LNCAP (cell line): ENCODE measurements around the gene HP1BP3.

Experiments used
- CTCF ChIP-seq: fragments of 450-650 bp; IDR thresholded peaks from 2 replicates; pipeline ENCODE4 v1.5.1; 2017; ENCODE audit warnings: mild to moderate bottlenecking

The HP1BP3 gene

GRCh38 chr1:20787029-20787839 is at the start of gene HP1BP3:
HP1BP3 (minus strand) TSS chr1:20787307; CDS start chr1:20780440, 6,867 bp downstream.
- TF ChIP-seq CTCF = no peak

- TF ChIP-seq CTCF = no peak
These were observed 49.1 kb upstream of the HP1BP3 start for GRCh38 chr1:20836230-20836629.

GRCh38 chr1:20834780-20835179 is 47.7 kb upstream of the HP1BP3 start:
- TF ChIP-seq CTCF = no peak

- no peak for TF ChIP-seq CTCF
These were observed 47.1 kb upstream of the HP1BP3 start for GRCh38 chr1:20834192-20834591.

GRCh38 chr1:20830378-20830777 is 43.3 kb upstream of the HP1BP3 start:
- TF ChIP-seq CTCF = no peak

- TF ChIP-seq CTCF = no peak
These were observed 42.8 kb upstream of the HP1BP3 start for GRCh38 chr1:20829946-20830345.

- TF ChIP-seq CTCF = no peak
These were observed 42.4 kb upstream of the HP1BP3 start for GRCh38 chr1:20829531-20829930.
